GM18873 (cell line): Measurements from ENCODE around the gene MAD1L1.

ENCODE experiments used
- ATAC-seq: cut with Tn5 transposase; IDR thresholded peaks from one replicate; pipeline ENCODE4 v1.9.1; 2021; ENCODE audit warnings: mild to moderate bottlenecking, moderate library complexity, moderate number of reproducible peaks; ENCODE audit not compliant: unreplicated experiment, low FRiP score

MAD1L1 gene

GRCh38 chr7:1898628-1899185 is 334.0 kb downstream of the MAD1L1 start:
- no peak for ATAC-seq

- ATAC-seq = no peak
These were observed 334.7 kb downstream of the MAD1L1 start for GRCh38 chr7:1897861-1898627.

- no peak for ATAC-seq
These were observed 335.5 kb downstream of the MAD1L1 start for GRCh38 chr7:1897076-1897860.

- ATAC-seq = no peak
These were observed 336.9 kb downstream of the MAD1L1 start for GRCh38 chr7:1895664-1896515.

- ATAC-seq = no peak
These were observed 337.7 kb downstream of the MAD1L1 start for GRCh38 chr7:1894906-1895663.

- ATAC-seq = no peak
These were observed 338.3 kb downstream of the MAD1L1 start for GRCh38 chr7:1894313-1894900.

- no peak for ATAC-seq
These were observed 339.3 kb downstream of the MAD1L1 start for GRCh38 chr7:1893451-1893850.

GRCh38 chr7:1893036-1893435 is 339.7 kb downstream of the MAD1L1 start:
- no peak for ATAC-seq

- ATAC-seq = no peak
These were observed 340.5 kb downstream of the MAD1L1 start for GRCh38 chr7:1892011-1892965.

GRCh38 chr7:1890289-1891235 is 342.2 kb downstream of the MAD1L1 start:
- no peak for ATAC-seq

GRCh38 chr7:1889556-1890181 is 343.1 kb downstream of the MAD1L1 start:
- ATAC-seq = no peak

GRCh38 chr7:1889091-1889490 is 343.7 kb downstream of the MAD1L1 start:
- ATAC-seq = no peak

- no peak for ATAC-seq
These were observed 344.3 kb downstream of the MAD1L1 start for GRCh38 chr7:1888425-1888824.

- no peak for ATAC-seq
These were observed 345.5 kb downstream of the MAD1L1 start for GRCh38 chr7:1887251-1887650.

GRCh38 chr7:1886361-1887064 is 346.2 kb downstream of the MAD1L1 start:
- no peak for ATAC-seq
